HUDEP-2 (cell line): ENCODE results near the gene DOP1A.

Source experiments
- DNase-seq, 76 experiments: peaks; one replicate each; lab custom pipeline; 2025; ENCODE audit not compliant: unreplicated experiment in 76 of 76; lab: John Stamatoyannopoulos, UW

Gene DOP1A

DNA sequence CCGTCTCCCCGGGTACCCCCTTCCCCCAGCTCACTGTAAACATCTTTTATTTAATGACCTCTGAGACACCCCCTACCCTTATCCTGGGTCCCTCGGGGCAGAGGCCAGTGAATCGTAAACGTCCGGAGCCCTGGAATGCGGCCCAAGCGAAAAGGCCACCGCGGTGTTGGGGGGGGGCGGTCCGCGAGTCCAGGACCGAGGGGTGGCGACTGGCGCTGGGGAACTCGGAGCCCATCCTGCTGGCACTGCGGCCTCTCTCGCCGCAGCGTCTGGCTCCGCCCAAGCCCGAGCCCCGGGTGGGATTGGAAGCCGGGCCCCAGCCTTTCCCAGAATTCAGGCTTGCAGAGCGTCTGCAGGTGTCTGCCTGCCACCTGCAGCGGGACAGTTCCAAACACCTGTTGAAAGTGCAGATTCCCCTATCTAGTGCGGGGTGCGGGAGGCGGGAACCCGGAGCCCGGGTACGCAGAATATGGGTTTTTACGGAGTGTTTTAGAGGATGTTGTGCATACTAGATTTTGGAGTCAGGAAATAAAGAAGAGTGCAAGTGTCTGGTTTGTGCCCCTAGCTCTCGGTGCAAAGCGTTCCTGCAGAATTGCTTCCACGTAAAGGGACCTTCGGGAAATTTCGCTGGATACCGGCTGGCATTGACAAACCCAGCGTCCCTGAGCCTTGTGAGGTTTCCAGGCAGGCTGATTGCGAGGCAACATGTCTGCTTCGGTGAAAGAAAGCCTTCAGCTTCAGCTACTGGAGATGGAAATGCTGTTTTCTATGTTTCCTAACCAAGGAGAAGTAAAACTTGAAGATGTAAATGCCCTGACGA, 126.5 kb downstream of the DOP1A start:
- DNase-seq: peak in 2 of 76 experiments; percentile 2 to 14

DNA sequence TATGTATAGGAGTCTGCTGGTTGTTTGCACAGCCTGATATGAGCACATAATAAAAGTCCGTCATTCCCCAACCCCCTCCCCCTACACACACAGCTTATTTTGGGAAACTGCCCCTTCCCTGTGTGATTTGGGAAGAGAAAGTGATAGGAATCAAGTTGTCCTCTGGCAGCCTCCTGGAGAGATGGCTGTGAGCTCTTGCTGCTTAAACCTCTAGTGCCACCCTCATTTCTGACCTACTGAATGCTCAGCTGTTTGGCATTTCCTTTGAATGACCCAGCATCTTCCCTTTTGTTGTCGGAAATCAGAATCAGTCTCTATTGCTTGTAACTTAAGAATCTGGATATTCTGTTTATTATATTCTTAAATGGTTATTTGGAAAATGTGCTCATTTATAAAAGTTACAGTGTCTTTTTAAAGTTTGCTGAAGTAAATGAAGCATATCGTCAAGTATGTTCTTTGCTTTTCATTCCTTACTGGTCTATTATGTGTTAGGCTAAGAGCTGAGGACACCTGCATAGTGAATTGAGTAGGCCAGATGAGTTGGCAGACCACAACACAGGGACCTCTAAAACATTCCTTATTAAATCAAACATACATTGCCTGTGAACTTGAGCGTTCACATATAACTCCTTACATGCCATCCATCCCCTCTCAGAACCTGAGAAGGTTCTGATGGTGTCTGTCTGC, 131.2 kb downstream of the DOP1A start:
- DNase-seq: no peak

- DNase-seq: no peak
These were observed 131.8 kb downstream of the DOP1A start for GRCh38 chr6:83199173-83199862.

GRCh38 chr6:83199863-83200225, 132.4 kb downstream of the DOP1A start:
- no peak for DNase-seq

DNA sequence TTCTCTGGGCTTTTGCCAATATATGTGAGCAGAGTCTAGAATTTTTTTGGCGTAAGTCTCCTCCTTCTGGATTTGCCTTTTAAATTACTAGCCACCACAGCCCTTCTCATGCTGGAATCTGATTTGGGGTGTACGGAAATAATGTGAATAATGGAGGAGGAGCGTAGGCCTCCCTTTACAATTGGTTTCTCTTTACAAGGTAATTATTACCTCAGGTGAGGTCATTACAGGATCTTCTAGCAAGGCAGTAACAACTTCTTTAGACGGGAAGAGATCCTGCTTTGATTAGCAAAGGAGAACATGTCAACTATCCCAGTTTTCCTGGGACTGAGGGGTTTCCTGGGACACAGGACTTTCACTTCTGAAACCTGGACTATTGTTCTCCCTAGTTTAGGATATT, 134.6 kb downstream of the DOP1A start:
- DNase-seq: no peak

DNA sequence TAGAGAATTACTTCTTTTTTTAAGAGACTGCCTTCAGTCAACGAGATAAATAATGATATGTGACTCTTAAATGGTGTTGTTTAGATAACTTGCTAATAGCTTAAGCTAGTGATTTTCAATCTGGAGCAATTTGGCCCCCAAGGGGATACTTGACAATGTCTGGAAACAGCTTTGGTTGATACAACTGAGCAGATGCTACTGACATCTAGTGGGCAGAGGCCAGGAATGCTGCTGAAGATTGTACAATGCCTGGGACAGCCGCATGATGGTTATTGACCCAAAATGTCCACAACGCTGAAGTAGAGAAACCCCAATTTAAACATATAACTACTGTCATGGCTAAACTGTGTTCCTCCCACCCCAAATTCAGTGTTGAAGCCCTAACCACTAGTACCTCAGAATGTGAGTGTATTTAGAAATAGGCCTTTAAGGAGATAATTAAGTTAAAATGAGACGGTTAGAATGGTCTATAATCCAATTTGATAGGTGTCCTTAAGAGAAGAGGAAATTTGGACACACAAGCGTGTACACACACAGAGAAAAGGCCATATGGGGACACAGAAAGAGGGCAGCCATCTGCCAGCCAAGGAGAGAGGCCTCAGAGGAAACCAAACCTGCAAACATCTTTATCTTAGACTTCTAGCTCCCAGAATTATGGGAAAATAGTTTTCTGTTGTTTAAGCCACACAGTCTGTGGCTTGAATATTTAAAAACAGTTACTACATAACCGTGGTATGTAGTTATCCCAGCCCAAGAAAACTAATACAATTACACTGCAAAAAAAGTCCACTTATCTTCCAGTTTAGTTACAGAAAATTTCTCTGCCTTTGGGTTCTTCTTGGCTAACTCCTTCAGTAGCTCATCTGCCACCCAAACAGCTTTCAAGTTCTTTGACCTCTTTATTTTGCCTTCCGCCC, 147.9 kb downstream of the DOP1A start:
- DNase-seq: peak in 64 of 76 experiments; percentile 10 to 80 (median 44)

GRCh38 chr6:83216806-83217205, 149.3 kb downstream of the DOP1A start:
- DNase-seq: no peak
